Body of pancreas (tissue), 4 donors: ENCODE results near the gene PCDHGA12. TPM values are rescaled to one million over a fixed set of nuclear protein-coding genes. Genes with fewer than 3 reads are reported as not detected.
"Not testable (repeated sequence)": the region's sequence is repeated elsewhere in the genome, so short reads cannot be mapped to it uniquely, and the experiment has no call there.

Source experiments
- ATAC-seq: fragments of 150-250 bp; one replicate; pipeline ENCODE4 v1.9.1; 2016
- DNase-seq, 4 donors: peaks; one replicate each; pipeline ENCODE4 v3.0.0-alpha.2; 2019
- H3K27ac ChIP-seq, 4 donors: fragments of 200-600 bp; sonication (generic); 1 replicate in 3 of 4; 2 replicates in 1 of 4; pipeline versions ENCODE4 v1.5.1 to v1.6.1; 2016 to 2019; ENCODE audit warnings: mild to moderate bottlenecking in 1 of 4, mixed read lengths in 1 of 4, moderate library complexity in 1 of 4
- H3K27me3 ChIP-seq, 2 donors: fragments of 200-600 bp; sonication (generic); one replicate each; pipeline ENCODE4 v1.6.0; 2016; ENCODE audit warnings: mild to moderate bottlenecking in 1 of 2
- H3K36me3 ChIP-seq, 2 donors: fragments of 200-600 bp; sonication (generic); replicated peaks in 1 of 2; 2 replicates each; pipeline ENCODE4 v1.5.1; 2016; ENCODE audit warnings: low read depth in 2 of 2; ENCODE audit not compliant: insufficient read depth in 1 of 2
- H3K4me1 ChIP-seq: fragments of 200-600 bp; sonication (generic); one replicate; pipeline ENCODE4 v1.6.0; 2016
- H3K4me3 ChIP-seq, 2 donors: fragments of 200-600 bp; sonication (generic); 1 replicate in 1 of 2; 2 replicates in 1 of 2; pipeline ENCODE4 v1.5.1; 2016 to 2019
- H3K9me3 ChIP-seq, 3 donors: fragments of 200-600 bp; sonication (generic); 1 replicate in 2 of 3; 2 replicates in 1 of 3; pipeline ENCODE4 v1.5.1; 2016
- POLR2A ChIP-seq, 3 donors: fragments of 450-650 bp; IDR thresholded peaks; one replicate each; pipeline ENCODE4 v1.6.1; 2016; ENCODE audit warnings: antibody characterized with exemption in 3 of 3, mild to moderate bottlenecking in 2 of 3
- WGBS, 2 donors: methylation state at CpG; one replicate each; pipeline ENCODE4 v1.1.5; 2017; 5-methylcytosine and 5-hydroxymethylcytosine counted together
- intact Hi-C: fragments of 100-400 bp; cut with DNase I; formaldehyde crosslinking; loops from one replicate; pipeline ENCODE4 v1.15.1; 2023
- total RNA-seq, 2 donors: library from RNA; depleted of rRNA; stranded (reverse); fragments of >200 nt; gene quantifications; one replicate each; pipeline ENCODE4 v1.1.0, GENCODE V29; 2016
- TF ChIP-seq, protein P1 (sequence below), 7 experiments: fragments of 450-650 bp in 4 of 7; fragments of 200-600 bp in 3 of 7; sonication (generic) in 3 of 7; IDR thresholded peaks; one replicate each; pipeline ENCODE4 v1.5.1; 2016 to 2019; ENCODE audit warnings: antibody characterized with exemption in 7 of 7

Gene PCDHGA12
- total RNA-seq, 2 donors from 2014 or later = 5.3 to 5.4 TPM

DNA sequence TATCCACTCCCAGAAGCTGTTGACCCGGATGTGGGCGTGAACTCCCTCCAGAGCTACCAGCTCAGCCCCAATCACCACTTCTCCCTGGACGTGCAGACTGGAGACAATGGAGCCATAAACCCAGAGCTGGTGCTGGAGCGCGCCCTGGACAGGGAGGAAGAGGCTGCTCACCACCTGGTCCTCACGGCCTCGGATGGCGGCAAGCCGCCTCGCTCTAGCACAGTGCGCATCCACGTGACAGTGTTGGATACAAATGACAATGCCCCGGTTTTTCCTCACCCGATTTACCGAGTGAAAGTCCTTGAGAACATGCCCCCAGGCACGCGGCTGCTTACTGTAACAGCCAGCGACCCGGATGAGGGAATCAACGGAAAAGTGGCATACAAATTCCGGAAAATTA lies 37.0 kb upstream of the PCDHGA12 start:
- 22 to 42% methylated on average over 21 of the region's 21 CpGs for WGBS, 2 donors
- H3K9me3 ChIP-seq = peaks cover 0 to 66% (median 21%) of the 10 kb centered on the region in 3 donors
- TF ChIP-seq POLR2A (IDR thresholded peaks at IDR 0.05) = no peak
- TF ChIP-seq, protein P1, sequence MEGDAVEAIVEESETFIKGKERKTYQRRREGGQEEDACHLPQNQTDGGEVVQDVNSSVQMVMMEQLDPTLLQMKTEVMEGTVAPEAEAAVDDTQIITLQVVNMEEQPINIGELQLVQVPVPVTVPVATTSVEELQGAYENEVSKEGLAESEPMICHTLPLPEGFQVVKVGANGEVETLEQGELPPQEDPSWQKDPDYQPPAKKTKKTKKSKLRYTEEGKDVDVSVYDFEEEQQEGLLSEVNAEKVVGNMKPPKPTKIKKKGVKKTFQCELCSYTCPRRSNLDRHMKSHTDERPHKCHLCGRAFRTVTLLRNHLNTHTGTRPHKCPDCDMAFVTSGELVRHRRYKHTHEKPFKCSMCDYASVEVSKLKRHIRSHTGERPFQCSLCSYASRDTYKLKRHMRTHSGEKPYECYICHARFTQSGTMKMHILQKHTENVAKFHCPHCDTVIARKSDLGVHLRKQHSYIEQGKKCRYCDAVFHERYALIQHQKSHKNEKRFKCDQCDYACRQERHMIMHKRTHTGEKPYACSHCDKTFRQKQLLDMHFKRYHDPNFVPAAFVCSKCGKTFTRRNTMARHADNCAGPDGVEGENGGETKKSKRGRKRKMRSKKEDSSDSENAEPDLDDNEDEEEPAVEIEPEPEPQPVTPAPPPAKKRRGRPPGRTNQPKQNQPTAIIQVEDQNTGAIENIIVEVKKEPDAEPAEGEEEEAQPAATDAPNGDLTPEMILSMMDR (IDR thresholded peaks at IDR 0.05) = no peak
- intact Hi-C loops = no loop called here
- DNase-seq (no peak), ATAC-seq (no peak)
- H3K4me3 ChIP-seq = no peak overlapping the region
- no peaks in the 10 kb centered on the region for H3K4me1 ChIP-seq
- H3K27ac ChIP-seq = no peak overlapping the region
- no peaks in the 10 kb centered on the region for H3K27me3 ChIP-seq
- no peaks in the 10 kb centered on the region for H3K36me3 ChIP-seq

DNA sequence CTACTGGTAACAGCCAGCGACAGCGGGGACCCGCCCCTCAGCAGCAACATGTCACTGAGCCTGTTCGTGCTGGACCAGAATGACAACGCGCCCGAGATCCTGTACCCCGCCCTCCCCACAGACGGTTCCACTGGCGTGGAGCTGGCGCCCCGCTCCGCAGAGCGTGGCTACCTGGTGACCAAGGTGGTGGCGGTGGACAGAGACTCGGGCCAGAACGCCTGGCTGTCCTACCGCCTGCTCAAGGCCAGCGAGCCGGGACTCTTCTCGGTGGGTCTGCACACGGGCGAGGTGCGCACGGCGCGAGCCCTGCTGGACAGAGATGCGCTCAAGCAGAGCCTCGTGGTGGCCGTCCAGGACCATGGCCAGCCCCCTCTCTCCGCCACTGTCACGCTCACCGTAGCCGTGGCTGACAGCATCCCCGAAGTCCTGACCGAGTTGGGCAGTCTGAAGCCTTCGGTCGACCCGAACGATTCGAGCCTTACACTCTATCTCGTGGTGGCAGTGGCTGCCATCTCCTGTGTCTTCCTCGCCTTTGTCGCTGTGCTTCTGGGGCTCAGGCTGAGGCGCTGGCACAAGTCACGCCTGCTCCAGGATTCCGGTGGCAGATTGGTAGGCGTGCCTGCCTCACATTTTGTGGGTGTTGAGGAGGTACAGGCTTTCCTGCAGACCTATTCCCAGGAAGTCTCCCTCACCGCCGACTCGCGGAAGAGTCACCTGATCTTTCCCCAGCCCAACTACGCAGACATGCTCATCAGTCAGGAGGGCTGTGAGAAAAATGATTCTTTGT lies 35.7 kb upstream of the PCDHGA12 start:
- WGBS, 2 donors = 29 to 35% methylated on average over 7 to 40 of the region's 53 CpGs
- DNase-seq, ATAC-seq, H3K27me3 ChIP-seq, H3K27ac ChIP-seq, intact Hi-C loops, H3K36me3 ChIP-seq, H3K4me1 ChIP-seq, H3K4me3 ChIP-seq: not testable (repeated sequence)
- peaks cover 0 to 63% (median 17%) of the 10 kb centered on the region in 3 donors for H3K9me3 ChIP-seq

DNA sequence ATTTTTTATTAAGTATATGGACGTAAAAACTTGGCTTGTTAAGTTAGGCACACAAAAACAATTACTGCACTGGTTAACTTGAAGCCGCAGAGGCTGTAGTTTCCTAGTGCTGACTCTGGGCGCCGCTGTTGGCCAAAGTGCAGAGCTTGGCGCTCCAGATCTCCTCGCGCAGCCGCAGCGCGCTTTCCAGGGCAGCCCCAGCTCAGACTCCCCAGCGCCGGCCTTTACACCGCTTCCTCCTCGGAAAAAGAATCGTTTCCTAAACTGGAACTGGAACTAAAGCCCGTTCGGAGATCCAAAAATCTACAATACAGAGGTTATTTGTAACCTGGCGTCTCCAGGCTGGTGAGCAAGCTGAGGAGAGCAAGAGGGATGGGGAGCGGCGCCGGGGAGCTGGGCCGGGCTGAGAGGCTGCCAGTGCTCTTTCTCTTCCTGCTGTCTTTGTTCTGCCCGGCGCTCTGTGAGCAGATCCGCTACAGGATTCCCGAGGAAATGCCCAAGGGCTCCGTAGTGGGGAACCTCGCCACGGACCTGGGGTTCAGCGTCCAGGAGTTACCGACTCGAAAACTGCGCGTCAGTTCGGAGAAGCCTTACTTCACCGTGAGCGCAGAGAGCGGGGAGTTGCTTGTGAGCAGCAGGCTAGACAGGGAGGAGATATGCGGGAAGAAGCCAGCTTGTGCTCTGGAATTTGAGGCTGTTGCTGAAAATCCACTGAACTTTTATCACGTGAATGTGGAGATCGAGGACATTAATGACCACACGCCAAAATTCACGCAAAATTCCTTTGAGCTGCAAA lies 32.4 kb upstream of the PCDHGA12 start, which contains the start of gene PCDHGB5:
Gene PCDHGB5 (plus strand): TSS at position 192 of the 796 bp plus-strand sequence. CDS start 181 bp downstream, at position 373.
- intact Hi-C loops, H3K36me3 ChIP-seq, H3K4me3 ChIP-seq, H3K4me1 ChIP-seq, H3K27me3 ChIP-seq: not testable (repeated sequence)
- H3K9me3 ChIP-seq = peaks cover 0 to 63% (median 14%) of the 10 kb centered on the region in 3 donors
- 3 to 4% methylated on average over 19 to 26 of the region's 43 CpGs for WGBS, 2 donors
- DNase-seq (peak; percentile 40 to 63 (median 54)), ATAC-seq (peak; percentile 85)
- TF ChIP-seq, protein P1 (IDR thresholded peaks at IDR 0.05) = peak; percentile 18 to 60 (median 52)
- TF ChIP-seq POLR2A (IDR thresholded peaks at IDR 0.05) = peak in 1 of 3 donors; percentile 9
- H3K27ac ChIP-seq = peak within 1 kb of the TSS in 1 of 4 donors; percentile 21

DNA sequence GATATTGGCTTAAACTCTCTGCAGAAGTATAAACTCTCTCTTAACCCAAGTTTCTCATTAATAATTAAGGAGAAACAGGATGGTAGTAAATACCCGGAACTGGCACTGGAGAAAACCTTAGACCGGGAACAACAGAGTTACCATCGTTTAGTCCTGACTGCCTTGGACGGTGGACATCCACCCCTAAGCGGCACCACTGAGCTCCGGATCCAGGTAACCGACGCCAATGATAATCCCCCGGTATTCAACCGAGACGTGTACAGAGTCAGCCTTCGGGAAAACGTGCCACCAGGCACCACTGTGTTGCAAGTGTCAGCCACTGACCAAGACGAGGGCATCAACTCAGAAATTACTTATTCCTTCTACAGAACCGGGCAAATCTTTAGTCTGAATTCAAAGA lies 31.7 kb upstream of the PCDHGA12 start:
- DNase-seq = no peak
- WGBS, 2 donors = 19 to 30% methylated on average over 15 of the region's 15 CpGs
- H3K4me1 ChIP-seq = no peaks in the 10 kb centered on the region
- no peak overlapping the region for H3K4me3 ChIP-seq
- no peak for TF ChIP-seq POLR2A (IDR thresholded peaks at IDR 0.05)
- TF ChIP-seq, protein P1 (IDR thresholded peaks at IDR 0.05) = no peak
- H3K27me3 ChIP-seq = no peaks in the 10 kb centered on the region
- peaks cover 0 to 63% (median 8%) of the 10 kb centered on the region in 3 donors for H3K9me3 ChIP-seq
- no peaks in the 10 kb centered on the region for H3K36me3 ChIP-seq
- H3K27ac ChIP-seq = no peak overlapping the region
- no peak for ATAC-seq
- intact Hi-C loops = no loop called here
